Lower lobe of right lung (tissue), 2 donors: Measurements from ENCODE around the gene DYSF. TPM values are rescaled to one million over a fixed set of nuclear protein-coding genes. Genes with fewer than 3 reads are reported as not detected.

Experiments used
- ATAC-seq, 2 donors: fragments of 200-7000 bp; cut with Tn5 transposase; one replicate each; pipeline ENCODE4 v1.9.1; 2020 to 2022; ENCODE audit warnings: mild to moderate bottlenecking in 2 of 2, moderate library complexity in 2 of 2
- DNase-seq: peaks from one replicate; pipeline ENCODE4 v3.0.0-alpha.2; 2020
- H3K27ac ChIP-seq: fragments of 200-600 bp; one replicate; pipeline ENCODE4 v1.8.0; 2022
- H3K27me3 ChIP-seq: fragments of 200-600 bp; one replicate; pipeline ENCODE4 v1.8.0; 2022; ENCODE audit warnings: low read depth
- H3K36me3 ChIP-seq: fragments of 200-600 bp; one replicate; pipeline ENCODE4 v1.8.0; 2022; ENCODE audit warnings: mild to moderate bottlenecking
- H3K4me1 ChIP-seq: fragments of 200-600 bp; one replicate; pipeline ENCODE4 v1.8.0; 2022
- H3K4me3 ChIP-seq: fragments of 200-600 bp; one replicate; pipeline ENCODE4 v1.8.0; 2022; ENCODE audit warnings: mild to moderate bottlenecking
- H3K9me3 ChIP-seq: fragments of 200-600 bp; one replicate; pipeline ENCODE4 v1.8.0; 2022
- intact Hi-C: fragments of 100-400 bp; cut with DNase I; formaldehyde crosslinking; loops from one replicate; pipeline ENCODE4 v1.11.0; 2022
- total RNA-seq: library from RNA; stranded (reverse); fragmentation: NEBNext Ultra II Directional; extraction: Animal tissue kit (Norgen Biotek cat#: 25700); gene quantifications from one replicate; pipeline ENCODE4 v1.2.1, GENCODE V29; 2021
- TF ChIP-seq, protein P1 (sequence below): fragments of 200-600 bp; IDR thresholded peaks from one replicate; pipeline ENCODE4 v1.8.0; 2022; ENCODE audit warnings: antibody characterized with exemption, mild to moderate bottlenecking
- donor health status: DM: no; HTN: yes; CAD: no; lungs with severe emphysema.

DYSF gene
- total RNA-seq, 1 donor from 2014 or later = 41.2 TPM

DNA sequence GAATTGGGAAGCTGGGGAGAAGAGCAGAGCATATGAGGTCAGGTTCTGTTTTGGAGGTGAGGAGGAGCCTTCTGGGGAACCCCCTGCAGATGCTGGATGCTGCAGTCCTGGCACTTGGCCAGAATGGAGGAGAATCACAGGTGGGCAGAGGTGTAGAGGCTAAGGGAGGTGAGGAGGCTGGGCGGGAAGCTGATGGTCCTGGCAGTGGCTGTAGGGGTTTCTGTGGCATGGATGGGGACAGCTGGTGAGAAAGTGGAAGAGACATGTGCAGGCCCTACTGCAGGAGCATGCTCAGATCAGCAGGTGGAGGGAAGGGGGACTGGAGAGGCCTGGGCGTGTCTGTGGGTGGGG is 101.3 kb downstream of the DYSF start:
- Histone ChIP-seq H3K27ac (no peak overlapping the region), H3K9me3 (no peaks in the 10 kb centered on the region), H3K4me3 (no peak overlapping the region), H3K36me3 (peaks cover 11% of the 10 kb centered on the region), H3K27me3 (no peaks in the 10 kb centered on the region), H3K4me1 (no peaks in the 10 kb centered on the region)
- DNase-seq (peak; percentile 20), ATAC-seq (no peak)
- TF ChIP-seq, protein P1, sequence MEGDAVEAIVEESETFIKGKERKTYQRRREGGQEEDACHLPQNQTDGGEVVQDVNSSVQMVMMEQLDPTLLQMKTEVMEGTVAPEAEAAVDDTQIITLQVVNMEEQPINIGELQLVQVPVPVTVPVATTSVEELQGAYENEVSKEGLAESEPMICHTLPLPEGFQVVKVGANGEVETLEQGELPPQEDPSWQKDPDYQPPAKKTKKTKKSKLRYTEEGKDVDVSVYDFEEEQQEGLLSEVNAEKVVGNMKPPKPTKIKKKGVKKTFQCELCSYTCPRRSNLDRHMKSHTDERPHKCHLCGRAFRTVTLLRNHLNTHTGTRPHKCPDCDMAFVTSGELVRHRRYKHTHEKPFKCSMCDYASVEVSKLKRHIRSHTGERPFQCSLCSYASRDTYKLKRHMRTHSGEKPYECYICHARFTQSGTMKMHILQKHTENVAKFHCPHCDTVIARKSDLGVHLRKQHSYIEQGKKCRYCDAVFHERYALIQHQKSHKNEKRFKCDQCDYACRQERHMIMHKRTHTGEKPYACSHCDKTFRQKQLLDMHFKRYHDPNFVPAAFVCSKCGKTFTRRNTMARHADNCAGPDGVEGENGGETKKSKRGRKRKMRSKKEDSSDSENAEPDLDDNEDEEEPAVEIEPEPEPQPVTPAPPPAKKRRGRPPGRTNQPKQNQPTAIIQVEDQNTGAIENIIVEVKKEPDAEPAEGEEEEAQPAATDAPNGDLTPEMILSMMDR = no peak
- intact Hi-C loops = no loop called here

DNA sequence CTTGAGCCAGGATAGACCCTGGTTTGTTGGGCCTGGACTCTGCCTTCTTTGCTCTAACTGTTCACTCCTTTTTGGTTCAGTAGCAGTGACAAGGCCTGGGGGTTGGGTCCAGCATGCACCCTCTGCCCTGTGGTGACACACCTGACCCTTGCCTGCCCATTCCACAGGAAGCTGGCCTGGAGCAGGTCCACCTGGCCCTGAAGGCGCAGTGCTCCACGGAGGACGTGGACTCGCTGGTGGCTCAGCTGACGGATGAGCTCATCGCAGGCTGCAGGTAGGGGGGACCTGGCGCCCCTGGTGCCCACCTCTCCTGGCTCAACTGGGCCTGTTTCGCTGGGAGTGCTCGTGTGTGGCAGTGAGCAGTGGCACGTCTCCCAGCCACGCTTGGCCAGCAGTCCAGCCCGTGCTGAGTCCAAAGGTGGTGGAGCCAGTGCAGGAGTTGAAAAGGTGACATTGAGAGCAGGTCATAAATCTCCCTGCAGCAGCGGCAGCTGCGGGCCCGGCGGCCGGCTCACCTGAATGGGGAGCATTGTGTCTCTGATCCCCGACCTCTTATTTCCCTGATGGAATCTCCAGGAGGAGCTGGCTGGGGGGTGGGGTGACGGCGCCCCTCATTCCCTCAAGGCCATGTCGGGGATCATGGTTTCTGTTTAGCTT is 102.6 kb downstream of the DYSF start:
- intact Hi-C loops = no loop called here
- H3K27ac ChIP-seq = no peak overlapping the region

DNA sequence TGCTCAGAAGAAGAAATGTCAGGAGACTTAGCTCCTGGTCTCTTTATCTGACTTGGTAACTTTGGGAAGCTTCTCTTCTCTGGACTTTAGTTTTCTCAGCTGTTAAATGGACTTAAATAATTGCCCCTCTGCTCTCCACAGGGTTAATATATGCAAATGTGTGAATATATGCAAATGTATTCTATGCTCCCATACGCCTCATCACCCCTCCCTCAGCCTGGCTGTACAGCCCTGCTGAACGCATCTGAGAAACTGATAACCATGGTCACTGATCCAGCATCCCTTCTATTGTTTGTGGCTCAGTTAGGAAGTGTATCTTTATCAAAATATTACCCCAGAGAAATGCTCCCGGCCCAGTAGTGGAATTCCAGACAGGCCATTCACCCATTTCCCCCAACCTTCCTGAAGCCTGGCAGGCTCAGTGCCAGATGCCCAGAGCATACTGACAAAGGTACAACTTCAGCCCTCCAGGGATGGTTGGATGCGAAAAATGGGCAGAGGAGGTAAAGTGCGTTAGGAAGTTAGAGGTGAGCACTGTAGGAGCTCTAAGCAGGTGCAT is 103.4 kb downstream of the DYSF start:
- Histone ChIP-seq H3K27ac (no peak overlapping the region), H3K4me3 (no peak overlapping the region), H3K27me3 (no peaks in the 10 kb centered on the region), H3K9me3 (no peaks in the 10 kb centered on the region), H3K4me1 (no peaks in the 10 kb centered on the region), H3K36me3 (peaks cover 16% of the 10 kb centered on the region)
- TF ChIP-seq, protein P1 = no peak
- intact Hi-C loops = no loop called here
- DNase-seq (no peak), ATAC-seq (no peak)

More for the DNA sequence above, 102.6 kb downstream of the DYSF start:
- Histone ChIP-seq H3K36me3 (peaks cover 11% of the 10 kb centered on the region), H3K4me3 (no peak overlapping the region), H3K4me1 (no peaks in the 10 kb centered on the region), H3K9me3 (no peaks in the 10 kb centered on the region), H3K27me3 (no peaks in the 10 kb centered on the region)
- TF ChIP-seq, protein P1 = no peak
- peak in 1 of 2 donors; percentile 5 for ATAC-seq
- peak; percentile 39 for DNase-seq

DNA sequence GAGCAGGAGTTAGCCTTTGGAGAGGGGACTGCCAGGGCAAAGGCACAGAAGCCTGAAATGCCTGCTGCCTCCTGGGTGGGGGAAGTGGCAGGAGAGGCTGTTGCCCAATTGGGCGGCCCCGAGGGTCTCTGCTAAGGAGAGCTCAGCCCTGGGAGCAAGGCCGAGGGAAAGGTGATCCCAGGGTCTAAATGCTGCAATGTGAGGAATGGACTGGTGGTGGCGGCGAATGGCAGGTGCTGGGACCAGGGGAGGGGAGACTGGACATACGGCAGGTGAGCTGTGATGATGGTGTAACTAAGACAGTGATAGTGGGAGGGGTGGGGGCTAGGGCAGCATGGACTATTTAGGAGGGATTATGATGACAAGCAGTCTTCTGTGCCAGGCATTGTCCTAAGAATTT is 104.0 kb downstream of the DYSF start:
- ATAC-seq = no peak

DNA sequence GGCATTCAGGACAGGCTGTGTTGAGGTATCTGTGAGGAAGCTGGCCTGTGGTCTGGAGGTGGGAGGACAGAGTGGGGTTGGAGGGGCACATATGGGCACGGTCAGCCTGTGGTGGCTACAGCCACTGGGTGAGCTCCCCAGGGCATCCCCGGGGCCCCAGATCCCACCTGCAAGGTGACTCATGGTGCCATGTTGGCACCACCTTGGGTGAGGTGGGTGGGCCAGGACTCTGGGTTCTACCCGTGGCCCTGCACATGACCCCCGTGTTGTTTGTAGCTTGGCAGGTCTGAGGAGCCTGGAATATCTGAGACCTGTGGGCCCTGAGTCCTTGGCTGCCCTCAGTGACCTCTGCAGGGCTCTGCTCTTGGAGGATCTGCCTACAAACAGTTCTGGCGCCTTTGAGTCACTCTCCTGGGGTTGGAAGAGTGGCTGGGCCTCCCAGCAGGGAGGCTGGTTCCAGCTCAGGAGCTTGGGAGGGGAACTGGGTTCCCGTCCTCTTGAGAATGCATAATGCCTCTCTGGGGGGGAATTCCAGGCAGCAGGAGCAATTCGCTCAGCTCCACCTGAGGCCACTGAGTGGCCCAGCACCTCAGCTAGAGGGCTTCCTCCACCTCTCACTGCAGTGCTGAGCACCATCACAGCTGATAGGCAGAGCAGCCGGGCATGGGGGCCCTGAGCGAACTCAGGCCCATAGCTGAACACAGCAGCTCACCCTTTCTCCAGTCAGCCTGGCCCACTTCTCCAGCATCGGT is 105.1 kb downstream of the DYSF start:
- no peak overlapping the region for H3K27ac ChIP-seq
- H3K36me3 ChIP-seq = peaks cover 15% of the 10 kb centered on the region
- ATAC-seq (no peak), DNase-seq (peak; percentile 25)
- no peaks in the 10 kb centered on the region for H3K9me3 ChIP-seq
- no peaks in the 10 kb centered on the region for H3K27me3 ChIP-seq
- TF ChIP-seq, protein P1 = no peak
- intact Hi-C loops = no loop called here
- no peaks in the 10 kb centered on the region for H3K4me1 ChIP-seq
- no peak overlapping the region for H3K4me3 ChIP-seq

More for the DNA sequence above, 104.0 kb downstream of the DYSF start:
- Histone ChIP-seq H3K9me3 (no peaks in the 10 kb centered on the region), H3K4me1 (no peaks in the 10 kb centered on the region), H3K27me3 (no peaks in the 10 kb centered on the region), H3K4me3 (no peak overlapping the region), H3K27ac (no peak overlapping the region), H3K36me3 (peaks cover 20% of the 10 kb centered on the region)
- intact Hi-C loops = no loop called here
- DNase-seq = peak; percentile 14
- TF ChIP-seq, protein P1 = no peak
